ENCODE measurements around the gene RADX. TPM values are rescaled to one million over a fixed set of nuclear protein-coding genes. Genes with fewer than 3 reads are reported as not detected.

Gene RADX
- total RNA-seq, 4 donors from 2014 or later = 1.1 to 3.6 (median 2.7) TPM

DNA sequence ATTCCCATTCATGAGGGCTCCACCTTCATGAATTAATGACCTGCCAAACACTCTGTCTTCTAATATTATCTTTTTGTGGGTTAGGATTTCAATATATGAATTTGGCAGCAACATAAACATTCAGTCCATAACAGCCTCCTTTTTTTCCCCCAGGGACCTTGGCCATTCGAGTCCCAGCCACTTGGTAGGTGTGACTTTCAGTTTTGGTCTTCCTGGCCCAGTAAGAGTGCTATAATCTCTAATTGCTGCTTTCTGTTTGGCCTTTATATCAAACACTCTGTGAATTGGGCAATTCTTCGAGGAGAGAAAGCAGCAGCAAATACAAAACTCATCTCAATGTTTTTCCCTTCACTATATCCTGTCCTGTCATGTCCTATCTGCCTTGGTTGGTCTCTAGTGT lies 12.4 kb upstream of the RADX start:
- TF ChIP-seq, protein P1, sequence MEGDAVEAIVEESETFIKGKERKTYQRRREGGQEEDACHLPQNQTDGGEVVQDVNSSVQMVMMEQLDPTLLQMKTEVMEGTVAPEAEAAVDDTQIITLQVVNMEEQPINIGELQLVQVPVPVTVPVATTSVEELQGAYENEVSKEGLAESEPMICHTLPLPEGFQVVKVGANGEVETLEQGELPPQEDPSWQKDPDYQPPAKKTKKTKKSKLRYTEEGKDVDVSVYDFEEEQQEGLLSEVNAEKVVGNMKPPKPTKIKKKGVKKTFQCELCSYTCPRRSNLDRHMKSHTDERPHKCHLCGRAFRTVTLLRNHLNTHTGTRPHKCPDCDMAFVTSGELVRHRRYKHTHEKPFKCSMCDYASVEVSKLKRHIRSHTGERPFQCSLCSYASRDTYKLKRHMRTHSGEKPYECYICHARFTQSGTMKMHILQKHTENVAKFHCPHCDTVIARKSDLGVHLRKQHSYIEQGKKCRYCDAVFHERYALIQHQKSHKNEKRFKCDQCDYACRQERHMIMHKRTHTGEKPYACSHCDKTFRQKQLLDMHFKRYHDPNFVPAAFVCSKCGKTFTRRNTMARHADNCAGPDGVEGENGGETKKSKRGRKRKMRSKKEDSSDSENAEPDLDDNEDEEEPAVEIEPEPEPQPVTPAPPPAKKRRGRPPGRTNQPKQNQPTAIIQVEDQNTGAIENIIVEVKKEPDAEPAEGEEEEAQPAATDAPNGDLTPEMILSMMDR (IDR thresholded peaks at IDR 0.05; ENCODE audit: low read depth) = no peak

DNA sequence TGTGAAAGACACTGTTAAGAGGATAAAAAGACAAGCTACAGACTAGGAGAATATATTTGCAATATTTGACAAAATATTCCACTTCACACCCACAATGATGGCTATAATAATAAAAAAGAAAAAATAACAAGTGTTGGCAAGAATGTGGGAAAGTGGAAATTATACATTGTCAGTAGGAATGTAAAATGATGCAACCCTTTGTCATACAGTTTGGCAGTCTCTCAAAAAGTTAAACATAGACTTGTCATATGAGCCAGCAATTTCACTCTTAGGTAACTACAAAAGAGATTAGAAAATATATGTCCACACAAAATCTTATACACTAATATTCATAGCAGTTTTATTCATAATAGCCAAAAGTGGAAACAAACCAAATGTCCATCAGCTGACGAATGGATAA lies 5.2 kb upstream of the RADX start:
- TF ChIP-seq, protein P1 (IDR thresholded peaks at IDR 0.05; ENCODE audit: low read depth) = no peak

DNA sequence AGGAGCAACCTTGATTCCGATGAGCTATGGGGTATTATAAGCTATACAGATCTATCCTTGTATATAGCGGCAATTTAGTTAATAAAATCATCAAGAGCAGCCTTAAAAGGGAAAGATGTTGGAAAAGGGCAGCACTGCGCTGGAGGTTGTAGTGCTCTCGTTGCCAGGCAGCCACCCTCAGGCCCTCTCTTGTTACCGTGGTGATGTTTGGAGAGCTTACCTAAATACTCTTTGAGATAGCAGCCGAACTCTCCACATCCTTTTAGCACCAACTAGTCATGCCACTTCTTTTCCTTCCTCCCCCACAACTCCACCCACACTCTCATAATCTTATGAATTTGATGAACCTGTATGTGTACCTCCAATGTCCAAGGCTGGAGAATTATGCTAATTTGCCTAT lies 3.8 kb upstream of the RADX start:
- TF ChIP-seq, protein P1 (IDR thresholded peaks at IDR 0.05; ENCODE audit: low read depth) = no peak

DNA sequence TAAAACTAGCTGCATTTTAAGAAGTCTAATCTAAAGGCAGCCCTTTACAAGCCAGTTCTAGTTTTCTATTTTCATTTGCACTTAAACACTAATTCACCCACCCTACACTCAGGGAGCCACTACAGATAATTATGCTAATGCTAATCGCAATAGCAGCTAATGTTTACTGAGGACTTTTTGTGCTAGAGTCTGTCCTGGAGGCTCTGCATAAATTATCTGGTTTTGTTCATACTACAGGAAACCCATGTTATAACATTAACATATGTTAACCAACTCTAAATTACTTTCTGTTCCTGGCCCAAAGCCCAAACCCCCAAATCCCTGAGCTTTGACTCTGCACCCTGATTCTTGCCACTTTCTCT lies 480 bp upstream of the RADX start:
- TF ChIP-seq, protein P1 (IDR thresholded peaks at IDR 0.05; ENCODE audit: low read depth) = no peak

GRCh38 chrX:106612393-106612763 lies 600 bp downstream of the RADX start:
- TF ChIP-seq, protein P1 (IDR thresholded peaks at IDR 0.05; ENCODE audit: low read depth) = no peak

GRCh38 chrX:106613277-106613676 lies 1.5 kb downstream of the RADX start:
- TF ChIP-seq, protein P1 (IDR thresholded peaks at IDR 0.05; ENCODE audit: low read depth) = no peak

- TF ChIP-seq, protein P1 (IDR thresholded peaks at IDR 0.05; ENCODE audit: low read depth) = no peak
Measured at GRCh38 chrX:106615041-106615440, 3.3 kb downstream of the RADX start.

DNA sequence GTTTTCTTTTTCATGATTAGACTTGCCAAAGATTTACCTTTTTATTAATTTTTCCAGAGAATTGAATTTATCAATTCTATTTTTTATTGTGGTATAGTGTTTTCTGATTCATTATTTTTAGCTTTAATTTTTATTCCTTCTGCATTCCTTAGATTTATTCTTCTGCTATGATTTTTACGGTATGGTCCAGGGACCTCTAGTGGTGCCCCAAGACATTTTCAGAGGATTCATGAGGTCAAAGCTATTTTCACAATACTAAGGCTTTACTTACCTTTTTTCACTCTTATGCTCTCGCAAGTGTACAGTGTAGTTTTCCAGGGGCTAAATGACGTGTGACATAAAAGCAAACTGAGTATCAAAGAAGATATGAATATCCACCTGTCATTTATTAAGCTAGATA lies 8.0 kb downstream of the RADX start:
- TF ChIP-seq, protein P1 (IDR thresholded peaks at IDR 0.05; ENCODE audit: low read depth) = no peak

Measured in subcutaneous adipose tissue (tissue), 4 donors.